GM18526 (cell line): Measurements from ENCODE around the gene TRPM2.

Experiments used
- POLR2A ChIP-seq: IDR thresholded peaks from 3 replicates; pipeline ENCODE4 v1.6.1; 2011; ENCODE audit not compliant: insufficient read length; ENCODE audit errors: extremely low read depth

Gene TRPM2

DNA sequence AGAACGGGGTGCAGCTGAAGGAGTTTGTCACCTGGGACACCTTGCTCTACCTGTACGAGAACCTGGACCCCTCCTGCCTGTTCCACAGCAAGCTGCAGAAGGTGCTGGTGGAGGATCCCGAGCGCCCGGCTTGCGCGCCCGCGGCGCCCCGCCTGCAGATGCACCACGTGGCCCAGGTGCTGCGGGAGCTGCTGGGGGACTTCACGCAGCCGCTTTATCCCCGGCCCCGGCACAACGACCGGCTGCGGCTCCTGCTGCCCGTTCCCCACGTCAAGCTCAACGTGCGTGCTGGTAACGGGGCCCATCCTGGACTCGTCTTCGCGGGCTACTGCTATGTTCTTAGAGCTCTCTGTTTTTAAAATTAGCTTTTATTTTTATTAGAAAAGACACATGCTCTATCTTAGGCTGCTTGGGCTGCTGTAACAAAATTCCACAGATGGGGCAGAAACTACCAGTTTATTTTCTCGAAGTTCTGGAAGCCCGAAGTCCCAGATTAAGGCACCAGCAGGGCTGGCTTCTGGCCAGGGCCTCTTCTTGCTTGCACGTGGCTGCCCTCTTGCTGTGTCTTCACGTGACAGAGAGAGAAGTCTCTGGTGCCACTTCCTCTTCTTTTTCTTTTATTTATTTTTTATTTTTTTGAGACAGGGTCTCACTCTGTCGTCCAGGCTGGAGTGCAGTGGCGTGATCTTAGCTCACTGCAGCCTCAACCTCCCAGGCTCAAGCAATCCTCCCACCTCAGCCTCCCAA is 38.1 kb downstream of the TRPM2 start:
- TF ChIP-seq POLR2A, result no peak

DNA sequence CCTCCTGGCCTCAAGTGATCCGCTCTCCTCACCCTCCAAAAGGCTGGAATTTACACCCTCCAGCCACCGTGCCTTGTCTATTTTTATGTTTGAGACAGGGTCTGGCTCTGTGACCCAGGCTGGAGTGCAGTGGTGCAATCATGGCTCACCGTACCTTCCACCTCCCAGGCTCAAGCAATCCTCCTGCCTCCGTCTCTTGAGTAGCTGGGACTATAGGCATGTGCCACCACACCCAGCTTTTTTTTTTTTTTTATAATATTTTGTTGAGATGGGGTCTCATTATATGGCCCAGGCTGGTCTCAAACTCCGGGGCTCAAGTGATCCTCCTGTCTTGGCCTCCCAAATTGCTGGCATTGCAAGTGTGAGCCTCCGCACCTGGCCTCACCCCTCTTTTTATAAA is 38.8 kb downstream of the TRPM2 start:
- no peak for TF ChIP-seq POLR2A

- no peak for TF ChIP-seq POLR2A
Measured at GRCh38 chr21:44392916-44393315, 39.5 kb downstream of the TRPM2 start.

DNA sequence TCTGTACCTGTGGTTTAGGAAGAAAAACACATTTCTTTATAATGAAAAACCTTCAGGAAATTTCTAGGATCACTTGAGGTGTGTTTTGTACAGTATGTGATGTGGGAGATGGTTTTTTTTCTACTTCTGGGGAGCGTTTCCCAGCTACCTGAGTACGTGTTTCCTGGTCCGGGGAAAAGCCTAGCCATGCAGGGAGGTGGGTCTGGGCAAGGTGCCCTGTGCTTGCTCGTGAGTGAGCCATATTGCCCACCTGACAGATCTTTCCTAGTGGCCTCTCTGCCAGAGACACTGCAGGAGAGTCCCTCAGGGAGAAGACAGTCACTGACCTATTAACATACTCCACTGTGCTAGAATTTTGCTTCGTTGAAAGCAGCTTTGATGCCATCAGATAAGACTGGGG is 41.3 kb downstream of the TRPM2 start:
- TF ChIP-seq POLR2A, result no peak

GRCh38 chr21:44395260-44395659 is 41.8 kb downstream of the TRPM2 start:
- no peak for TF ChIP-seq POLR2A

DNA sequence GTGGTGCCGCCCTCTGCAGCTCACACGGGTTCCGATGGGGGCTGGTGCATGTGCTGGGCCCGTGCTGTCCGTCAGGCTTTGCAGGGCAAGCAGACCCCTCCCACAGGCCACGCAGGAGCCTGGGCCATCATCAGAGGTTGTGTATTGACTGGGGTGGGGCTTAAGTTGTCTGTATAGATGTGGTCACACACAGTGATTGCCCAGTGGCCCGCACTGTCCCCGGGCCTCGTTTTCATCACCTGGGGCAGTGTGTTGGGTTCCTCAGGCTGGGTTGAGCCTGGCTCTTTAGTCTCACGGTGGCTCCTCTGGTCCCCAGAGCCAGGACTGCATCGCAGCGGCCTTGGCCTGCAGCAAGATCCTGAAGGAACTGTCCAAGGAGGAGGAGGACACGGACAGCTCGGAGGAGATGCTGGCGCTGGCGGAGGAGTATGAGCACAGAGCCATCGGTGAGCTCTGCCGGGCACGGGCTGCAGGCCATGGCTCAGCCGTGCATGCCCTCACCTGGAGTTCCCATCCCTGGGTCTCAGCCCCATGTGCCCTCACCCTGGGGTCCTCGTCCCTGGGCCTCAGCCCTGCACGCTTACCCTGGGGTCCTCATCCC is 44.1 kb downstream of the TRPM2 start:
- TF ChIP-seq POLR2A, result no peak

DNA sequence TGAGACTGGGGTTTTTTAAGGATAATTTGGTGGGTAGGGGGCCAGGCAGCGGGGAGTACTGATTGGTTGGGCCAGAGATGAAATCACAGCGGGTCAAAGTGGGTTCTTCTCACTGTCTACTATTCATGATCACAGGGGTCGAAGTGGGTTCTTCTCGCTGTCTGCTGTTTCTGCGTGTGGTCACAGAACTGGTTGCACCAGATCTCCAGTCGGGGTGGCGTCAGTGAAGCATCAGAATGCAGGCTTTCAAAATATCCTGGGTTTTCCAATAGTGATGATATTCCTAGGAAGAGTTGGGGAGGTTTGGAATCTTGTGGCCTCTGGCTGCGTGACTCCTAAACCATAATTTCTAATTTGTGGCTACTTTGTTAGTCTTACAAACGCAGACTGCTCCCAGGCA is 45.1 kb downstream of the TRPM2 start:
- TF ChIP-seq POLR2A, result no peak

GRCh38 chr21:44399151-44399954 is 45.9 kb downstream of the TRPM2 start:
- no peak for TF ChIP-seq POLR2A

DNA sequence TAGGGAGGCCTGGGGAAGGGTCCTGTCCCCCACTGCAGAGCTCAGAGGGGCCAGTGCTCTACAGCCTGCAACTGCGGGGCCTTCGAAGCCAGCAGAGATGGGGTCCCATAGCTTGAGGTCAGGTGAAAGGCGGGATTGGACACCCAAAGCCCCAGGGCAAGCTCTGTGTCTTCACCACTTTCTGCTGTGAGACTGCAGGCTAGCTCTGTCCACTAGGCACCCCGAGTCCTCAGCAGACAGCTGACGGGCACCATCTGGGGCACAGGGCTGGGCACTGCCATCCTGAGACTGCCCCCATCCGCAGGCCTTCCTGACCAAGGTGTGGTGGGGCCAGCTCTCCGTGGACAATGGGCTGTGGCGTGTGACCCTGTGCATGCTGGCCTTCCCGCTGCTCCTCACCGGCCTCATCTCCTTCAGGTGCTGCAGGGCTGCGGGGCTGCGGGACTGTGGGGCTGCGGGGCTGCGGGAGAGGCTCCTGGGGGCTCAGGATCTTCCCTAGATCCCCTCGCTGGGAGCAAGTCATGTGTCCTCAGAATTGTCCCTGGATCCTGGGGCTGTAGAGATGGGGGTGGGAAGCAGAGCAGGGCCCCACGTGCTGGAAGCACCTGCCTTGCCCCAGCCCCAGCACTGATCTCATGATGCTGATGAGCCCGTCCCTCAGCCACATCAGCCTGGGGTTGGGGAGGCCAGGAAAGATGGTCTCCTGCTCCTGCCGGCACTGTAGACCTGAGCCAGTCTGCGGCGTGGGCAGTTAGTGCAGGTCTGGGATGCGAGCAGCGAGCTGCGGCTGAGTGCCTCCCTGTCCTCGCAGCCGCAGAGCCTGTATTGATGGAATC is 46.8 kb downstream of the TRPM2 start:
- no peak for TF ChIP-seq POLR2A

DNA sequence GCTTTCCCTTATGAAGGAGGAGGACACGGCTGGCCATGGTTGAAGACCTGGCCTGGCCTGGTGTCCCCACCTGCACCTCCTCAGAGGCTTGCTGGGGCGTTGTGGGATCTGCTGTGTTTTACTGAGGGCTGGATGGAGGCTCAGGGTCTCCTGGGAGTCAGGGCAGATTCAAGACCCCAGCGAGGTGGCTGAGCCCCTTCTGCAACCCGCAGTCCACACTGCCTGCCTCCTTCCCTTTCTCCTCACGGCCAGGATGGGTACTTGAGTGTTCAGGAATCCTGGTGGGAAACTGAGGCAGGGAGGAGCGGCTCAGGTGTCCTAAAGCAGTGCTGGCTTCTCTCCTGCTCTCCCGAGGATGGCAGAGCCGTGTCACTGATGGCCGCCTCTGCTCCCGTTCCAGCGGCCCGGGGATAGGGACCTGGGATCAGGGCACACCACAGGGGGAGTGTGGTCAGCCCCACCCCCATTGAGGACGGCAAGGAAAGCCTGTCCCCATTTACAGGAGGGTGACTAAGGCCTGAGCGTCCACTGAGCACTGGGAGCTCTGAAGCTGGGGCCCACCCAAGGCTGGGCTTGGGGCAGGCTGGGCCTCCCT is 47.5 kb downstream of the TRPM2 start:
- TF ChIP-seq POLR2A, result no peak

DNA sequence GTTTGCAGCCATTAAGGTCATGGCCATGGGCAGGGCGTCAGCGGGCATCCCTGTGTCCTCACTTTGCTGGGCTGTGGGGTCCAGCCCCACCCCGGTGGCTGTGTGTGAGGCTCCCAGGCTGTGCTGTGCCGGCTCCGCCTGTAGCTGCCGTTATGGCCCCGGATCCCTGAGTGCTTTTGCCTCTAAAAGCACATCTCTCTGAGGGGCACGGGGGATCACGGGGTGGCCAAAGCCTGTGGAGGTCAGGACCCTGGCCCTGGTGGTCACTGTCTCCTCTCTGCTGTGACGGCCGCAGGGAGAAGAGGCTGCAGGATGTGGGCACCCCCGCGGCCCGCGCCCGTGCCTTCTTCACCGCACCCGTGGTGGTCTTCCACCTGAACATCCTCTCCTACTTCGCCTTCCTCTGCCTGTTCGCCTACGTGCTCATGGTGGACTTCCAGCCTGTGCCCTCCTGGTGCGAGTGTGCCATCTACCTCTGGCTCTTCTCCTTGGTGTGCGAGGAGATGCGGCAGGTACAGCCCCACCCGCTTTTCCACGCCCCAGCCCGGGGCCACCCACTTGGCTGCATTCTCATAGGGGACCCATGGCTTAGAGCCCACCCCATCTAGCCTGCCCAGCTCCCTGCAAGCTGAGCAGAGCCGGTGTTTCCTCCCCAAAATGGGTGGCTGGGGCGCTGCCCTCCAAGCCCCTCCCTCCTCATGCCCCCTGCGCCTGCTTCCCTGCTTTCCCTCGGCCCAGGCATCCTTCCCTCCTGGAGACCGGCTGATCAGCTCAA is 48.2 kb downstream of the TRPM2 start:
- no peak for TF ChIP-seq POLR2A

DNA sequence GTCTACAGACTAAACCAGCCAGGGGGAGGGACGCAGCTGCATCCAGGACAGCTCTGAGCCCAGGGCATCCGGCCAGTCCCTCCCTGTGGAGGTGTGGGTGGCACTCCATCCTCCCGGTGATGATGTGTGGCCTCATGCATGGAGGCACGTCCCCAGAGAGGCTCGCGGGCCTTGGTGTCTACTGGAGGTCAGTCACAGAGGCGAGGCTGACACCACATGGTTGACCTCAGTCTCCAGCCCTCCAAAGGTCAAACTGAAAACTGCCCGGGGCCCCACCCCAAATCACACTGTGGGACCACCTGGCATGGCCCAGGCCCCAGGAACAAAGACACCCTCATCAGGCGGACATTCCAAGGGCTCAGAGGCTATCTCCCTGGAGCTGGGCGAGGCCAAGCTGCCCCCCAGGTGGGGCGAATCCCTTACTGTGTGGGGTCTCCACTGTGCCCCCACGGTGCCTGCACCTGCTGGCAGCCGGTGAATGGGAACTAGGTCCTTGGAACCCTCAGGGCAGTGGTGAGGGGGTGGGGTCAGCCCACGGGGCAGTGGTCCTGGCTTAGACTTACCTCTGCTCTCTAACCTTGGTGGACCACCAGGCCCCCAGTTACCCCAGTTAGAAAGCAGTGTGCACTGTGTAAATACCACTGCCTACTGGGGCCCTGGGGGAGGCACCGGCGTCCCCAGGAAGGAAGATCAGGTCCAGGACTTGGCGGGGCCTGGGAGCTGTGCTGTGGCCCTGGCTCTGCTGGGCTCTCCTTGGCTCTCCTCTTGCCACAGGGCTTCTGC is 49.1 kb downstream of the TRPM2 start:
- no peak for TF ChIP-seq POLR2A
